Naive thymus-derived CD4-positive, alpha-beta T cell (primary cell): ENCODE results near the gene MRPL23. TPM values are rescaled to one million over a fixed set of nuclear protein-coding genes. Genes with fewer than 3 reads are reported as not detected.

ENCODE experiments used
- ATAC-seq: fragments of 150-1000 bp; cut with Tn5 transposase; 2 replicates; pipeline ENCODE4 v1.10.0; 2021; ENCODE audit warnings: mild to moderate bottlenecking, moderate library complexity
- CTCF ChIA-PET: fragments of 350-600 bp; sonication (Branson Sonifier 250); formaldehyde crosslinking; loops from one replicate; lab custom pipeline; 2021; ENCODE audit warnings: antibody characterized with exemption; lab: Charles Lee
- POLR2A ChIA-PET: fragments of 350-600 bp; sonication (Branson Sonifier 250); formaldehyde crosslinking; loops from one replicate; lab custom pipeline; 2021; ENCODE audit warnings: antibody characterized with exemption, inconsistent platforms; lab: Charles Lee
- DNase-seq, 9 donors: peaks; one replicate each; pipeline versions ENCODE4 v3.0.0 to v3.0.0-alpha.2; 2020 to 2022; ENCODE audit warnings: mixed read lengths in 1 of 9
- H3K27ac ChIP-seq: one replicate; pipeline ENCODE4 v1.7.0; 2013; ENCODE audit warnings: mild to moderate bottlenecking, low read depth, low read length, moderate library complexity
- H3K27me3 ChIP-seq, 2 donors: one replicate each; pipeline ENCODE4 v1.7.0; 2013; ENCODE audit warnings: low read length in 2 of 2, mild to moderate bottlenecking in 2 of 2, moderate library complexity in 2 of 2; ENCODE audit not compliant: control insufficient read depth in 2 of 2, insufficient read depth in 2 of 2
- H3K36me3 ChIP-seq, 3 experiments: 1 replicate in 2 of 3; 2 replicates in 1 of 3; pipeline ENCODE4 v1.7.0; 2013; ENCODE audit warnings: low read length in 3 of 3, mild to moderate bottlenecking in 3 of 3, moderate library complexity in 1 of 3; ENCODE audit not compliant: insufficient read depth in 3 of 3, control insufficient read depth in 2 of 3
- H3K4me1 ChIP-seq, 2 donors: one replicate each; pipeline ENCODE4 v1.7.0; 2013; ENCODE audit warnings: low read length in 2 of 2, mild to moderate bottlenecking in 2 of 2, moderate library complexity in 1 of 2; ENCODE audit not compliant: control insufficient read depth in 2 of 2, insufficient read depth in 2 of 2
- H3K4me3 ChIP-seq: 2 replicates; pipeline ENCODE4 v1.7.0; 2013; ENCODE audit warnings: mild to moderate bottlenecking, low read length
- H3K9me3 ChIP-seq, 3 experiments: 1 replicate in 2 of 3; 2 replicates in 1 of 3; pipeline ENCODE4 v1.7.0; 2013; ENCODE audit warnings: low read length in 3 of 3; ENCODE audit not compliant: control insufficient read depth in 2 of 3
- H3K27ac Mint-ChIP-seq, 9 donors: one replicate each; pipeline ENCODE4 v1.8.0; 2020 to 2022; ENCODE audit warnings: mixed read lengths in 9 of 9, mild to moderate bottlenecking in 8 of 9, moderate library complexity in 5 of 9, inconsistent platforms in 2 of 9
- H3K27me3 Mint-ChIP-seq, 5 donors: one replicate each; pipeline ENCODE4 v1.8.0; 2021 to 2022; ENCODE audit warnings: mixed read lengths in 5 of 5, mild to moderate bottlenecking in 1 of 5
- H3K36me3 Mint-ChIP-seq, 5 donors: one replicate each; pipeline ENCODE4 v1.8.0; 2020 to 2022; ENCODE audit warnings: mixed read lengths in 5 of 5, mild to moderate bottlenecking in 3 of 5, inconsistent platforms in 1 of 5
- H3K4me1 Mint-ChIP-seq, 7 donors: one replicate each; pipeline ENCODE4 v1.8.0; 2020 to 2022; ENCODE audit warnings: mixed read lengths in 7 of 7, mild to moderate bottlenecking in 3 of 7, inconsistent platforms in 1 of 7
- H3K4me3 Mint-ChIP-seq, 10 donors: one replicate each; pipeline ENCODE4 v1.8.0; 2020 to 2022; ENCODE audit warnings: mild to moderate bottlenecking in 10 of 10, mixed read lengths in 10 of 10, moderate library complexity in 6 of 10, inconsistent platforms in 2 of 10
- H3K9me3 Mint-ChIP-seq, 11 donors: one replicate each; pipeline ENCODE4 v1.8.0; 2020 to 2022; ENCODE audit warnings: mixed read lengths in 11 of 11, mild to moderate bottlenecking in 4 of 11, inconsistent platforms in 1 of 11, moderate library complexity in 1 of 11
- intact Hi-C, 2 donors: fragments of 100-400 bp; cut with micrococcal nuclease; formaldehyde crosslinking; loops; one replicate each; pipeline ENCODE4 v1.15.1; 2023
- polyA plus RNA-seq, 2 donors: library from polyadenylated mRNA; unstranded; fragments of 300-500 nt; fragmentation: Illumina TruSeq; gene quantifications; one replicate each; pipeline ENCODE4 v1.2.3, GENCODE V29; 2021
- total RNA-seq, 6 experiments: library from RNA in 5 of 6; stranded (reverse) in 5 of 6; gene quantifications; 1 replicate in 5 of 6; 2 replicates in 1 of 6; pipeline ENCODE4 v1.2.3 and lab custom pipeline; 2021 to 2026

MRPL23 gene
- total and polyA plus RNA-seq, 7 experiments from 2014 or later = 11.3 to 54.8 (median 46.9) TPM

GRCh38 chr11:1909524-1909923 is 37.6 kb upstream of the MRPL23 start:
- H3K27ac ChIP-seq = no peak overlapping the region
- no peak overlapping the region for H3K4me3 ChIP-seq
- Mint-ChIP-seq H3K27me3 (peaks cover 6 to 14% (median 7%) of the 10 kb centered on the region in 5 donors), H3K27ac (peak overlapping the region in 1 of 9 donors; percentile 26), H3K4me3 (no peak overlapping the region), H3K4me1 (peaks cover 0 to 6% (median 2%) of the 10 kb centered on the region in 7 donors), H3K36me3 (no peaks in the 10 kb centered on the region), H3K9me3 (peaks cover 0 to 1% (median 0%) of the 10 kb centered on the region in 11 donors)
- no peak for DNase-seq
- H3K36me3 ChIP-seq = no peaks in the 10 kb centered on the region
- H3K9me3 ChIP-seq = no peaks in the 10 kb centered on the region
- no peak for ATAC-seq
- intact Hi-C loops = no loop called here
- no peaks in the 10 kb centered on the region for H3K4me1 ChIP-seq
- ChIA-PET CTCF (no interaction called here), POLR2A (no interaction called here)
- H3K27me3 ChIP-seq = no peaks in the 10 kb centered on the region

DNA sequence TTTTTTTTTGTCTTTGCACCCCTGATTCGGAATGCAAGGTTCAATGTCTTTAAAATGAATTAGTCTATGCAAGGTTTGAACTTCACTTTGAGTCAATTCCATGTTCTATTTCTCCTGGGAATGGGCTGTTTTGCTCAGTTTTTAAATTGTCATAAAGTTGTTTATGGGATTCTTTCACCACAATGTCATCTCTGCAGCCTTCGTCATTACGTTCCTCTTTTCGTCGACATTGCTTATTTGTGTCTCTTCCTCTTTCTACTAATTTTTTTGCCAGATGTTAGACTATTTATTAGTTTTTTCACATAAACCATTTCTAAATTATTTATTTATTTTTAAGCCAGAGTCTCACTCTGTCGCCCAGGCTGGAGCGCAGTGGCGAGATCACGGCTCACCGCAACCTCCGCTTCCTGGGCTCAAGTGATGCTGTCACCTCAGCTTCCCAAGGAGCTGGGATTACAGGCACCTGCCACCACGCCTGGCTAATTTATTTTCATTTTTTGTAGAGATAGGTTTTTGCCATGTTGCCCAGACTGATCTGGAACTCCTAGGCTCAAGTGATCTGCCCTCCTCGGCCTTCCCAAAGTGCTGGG is 34.7 kb upstream of the MRPL23 start:
- H3K4me1 ChIP-seq = no peaks in the 10 kb centered on the region
- Mint-ChIP-seq H3K4me1 (peaks cover 5 to 25% (median 13%) of the 10 kb centered on the region in 7 donors), H3K9me3 (peaks cover 0 to 3% (median 0%) of the 10 kb centered on the region in 11 donors), H3K27me3 (peaks cover 5 to 19% (median 14%) of the 10 kb centered on the region in 5 donors), H3K27ac (no peak overlapping the region), H3K4me3 (no peak overlapping the region), H3K36me3 (peaks cover 0 to 7% (median 0%) of the 10 kb centered on the region in 5 donors)
- H3K27me3 ChIP-seq = no peaks in the 10 kb centered on the region
- H3K4me3 ChIP-seq = no peak overlapping the region
- POLR2A ChIA-PET = no interaction called here
- DNase-seq (no peak), ATAC-seq (no peak)
- H3K27ac ChIP-seq = no peak overlapping the region
- intact Hi-C loops = no loop called here
- H3K9me3 ChIP-seq = no peaks in the 10 kb centered on the region
- no peaks in the 10 kb centered on the region for H3K36me3 ChIP-seq
- CTCF ChIA-PET = interaction anchor here (0.7 kb wide), 2 partner anchors 107 to 241 kb away, joined by 3 read pairs; no protein-coding TSS in a partner anchor

- Histone ChIP-seq H3K4me1 (no peaks in the 10 kb centered on the region), H3K27me3 (no peaks in the 10 kb centered on the region), H3K27ac (no peak overlapping the region), H3K4me3 (no peak overlapping the region), H3K36me3 (no peaks in the 10 kb centered on the region), H3K9me3 (no peaks in the 10 kb centered on the region)
- Mint-ChIP-seq H3K9me3 (peaks cover 0 to 3% (median 0%) of the 10 kb centered on the region in 11 donors), H3K27me3 (peaks cover 0 to 19% (median 14%) of the 10 kb centered on the region in 5 donors), H3K27ac (peak overlapping the region in 1 of 9 donors; percentile 25), H3K4me1 (peaks cover 5 to 29% (median 13%) of the 10 kb centered on the region in 7 donors), H3K36me3 (peaks cover 0 to 7% (median 0%) of the 10 kb centered on the region in 5 donors), H3K4me3 (no peak overlapping the region)
- POLR2A ChIA-PET = no interaction called here
- DNase-seq (no peak), ATAC-seq (no peak)
- intact Hi-C loops = no loop called here
- CTCF ChIA-PET = interaction anchor here (0.7 kb wide), 1 partner anchor 108 kb away, joined by 3 read pairs; no protein-coding TSS in a partner anchor
Measured at GRCh38 chr11:1913271-1914060, 33.7 kb upstream of the MRPL23 start.

GRCh38 chr11:1915795-1916131 is 31.4 kb upstream of the MRPL23 start:
- POLR2A ChIA-PET = interaction anchor here (1.9 to 2.8 kb wide), 3 partner anchors 25 to 65 kb away, joined by 9 to 41 read pairs (median 9); partner anchors contain the start of genes LSP1 and PRR33
- peaks cover 0 to 15% (median 14%) of the 10 kb centered on the region in 5 donors for H3K27me3 Mint-ChIP-seq
- H3K27me3 ChIP-seq = no peaks in the 10 kb centered on the region

DNA sequence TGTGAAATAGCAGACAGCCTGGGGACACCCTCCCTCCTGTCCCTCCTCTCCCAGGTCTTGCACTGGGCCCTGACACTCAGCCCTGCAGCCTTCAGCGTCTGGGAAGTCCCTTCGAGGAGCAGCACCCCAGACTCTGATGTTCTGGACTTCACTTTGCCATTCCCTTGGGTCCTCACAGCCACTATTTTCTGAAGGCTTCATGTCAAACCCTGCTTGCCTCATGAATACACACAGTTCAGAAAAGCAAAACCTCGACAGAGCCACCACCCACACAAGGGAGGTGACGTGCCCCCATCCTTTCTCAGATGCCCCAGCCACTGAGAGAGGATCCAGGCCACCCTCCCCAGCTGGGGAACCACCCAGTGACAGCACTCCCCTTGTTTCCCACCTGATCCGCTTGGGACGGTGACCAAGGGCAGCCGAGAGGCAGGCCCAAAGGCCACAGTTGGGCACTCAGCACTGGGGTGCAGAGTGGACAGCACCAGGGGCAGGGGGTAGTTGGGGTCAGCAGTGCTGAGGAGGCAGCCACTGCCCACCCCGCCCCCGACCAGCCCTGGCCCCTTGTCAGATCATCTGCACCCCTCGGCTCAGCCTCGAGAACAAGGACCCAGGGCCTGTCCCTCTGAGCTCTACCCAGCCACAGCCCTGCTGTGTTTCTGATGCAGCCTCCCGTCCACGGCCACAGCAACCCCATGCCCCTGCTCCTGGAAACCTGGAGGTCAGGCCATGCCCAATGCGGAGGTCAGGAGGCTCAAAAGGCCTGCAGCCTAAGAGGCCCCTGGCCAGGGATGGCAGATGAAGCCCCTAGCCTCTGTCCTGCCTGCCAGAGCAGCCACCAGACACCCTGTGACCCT is 30.8 kb upstream of the MRPL23 start:
- no peak for DNase-seq
- peak; percentile 27 for ATAC-seq

More at GRCh38 chr11:1915795-1916131, 31.4 kb upstream of the MRPL23 start:
- Histone ChIP-seq H3K27ac (no peak overlapping the region), H3K9me3 (no peaks in the 10 kb centered on the region), H3K4me3 (no peak overlapping the region), H3K36me3 (no peaks in the 10 kb centered on the region), H3K4me1 (no peaks in the 10 kb centered on the region)
- Mint-ChIP-seq H3K9me3 (peaks cover 0 to 3% (median 0%) of the 10 kb centered on the region in 11 donors), H3K36me3 (peaks cover 0 to 7% (median 0%) of the 10 kb centered on the region in 5 donors), H3K27ac (peak overlapping the region in 5 of 9 donors; percentile 3 to 80 (median 14)), H3K4me1 (peaks cover 5 to 32% (median 13%) of the 10 kb centered on the region in 7 donors), H3K4me3 (peak overlapping the region in 1 of 10 donors; percentile 0)
- intact Hi-C loops = loop anchor here (5.0 kb wide), 2 partner anchors 33 to 63 kb away; partner anchors contain the start of gene LSP1 (in 2 of the 2)
- CTCF ChIA-PET = no interaction called here
- no peak for DNase-seq
- ATAC-seq = no peak

More for the DNA sequence above, 30.8 kb upstream of the MRPL23 start:
- Mint-ChIP-seq H3K27me3 (peaks cover 0 to 15% (median 11%) of the 10 kb centered on the region in 5 donors), H3K36me3 (peaks cover 0 to 7% (median 0%) of the 10 kb centered on the region in 5 donors), H3K4me1 (peaks cover 5 to 32% (median 13%) of the 10 kb centered on the region in 7 donors), H3K27ac (peak overlapping the region in 8 of 9 donors; percentile 8 to 80 (median 25)), H3K4me3 (peak overlapping the region in 1 of 10 donors; percentile 14), H3K9me3 (peaks cover 0 to 3% (median 0%) of the 10 kb centered on the region in 11 donors)
- ChIA-PET CTCF (interaction anchor here (1.6 kb wide), 1 partner anchor 25 kb away, joined by 5 read pairs; the partner anchor contains the start of gene PRR33), POLR2A (interaction anchor here (1.0 to 2.8 kb wide), 5 partner anchors 26 to 71 kb away, joined by 3 to 41 read pairs (median 9); partner anchors contain the start of genes LSP1 and PRR33)
- Histone ChIP-seq H3K36me3 (no peaks in the 10 kb centered on the region), H3K27me3 (no peaks in the 10 kb centered on the region), H3K4me1 (no peaks in the 10 kb centered on the region), H3K4me3 (no peak overlapping the region), H3K9me3 (no peaks in the 10 kb centered on the region), H3K27ac (no peak overlapping the region)
- intact Hi-C loops = loop anchor here (5.0 kb wide), 2 partner anchors 34 to 64 kb away; partner anchors contain the start of gene LSP1 (in 2 of the 2)
